Neuron (in vitro differentiated cells): ENCODE data around the gene CEBPB.

Source experiments
- H2AFZ ChIP-seq: one replicate; pipeline ENCODE4 v1.6.1; 2013; ENCODE audit warnings: low read depth, mild to moderate bottlenecking, inconsistent platforms, low read length, moderate library complexity
- H3K27me3 ChIP-seq: one replicate; pipeline ENCODE4 v1.6.1; 2013; ENCODE audit warnings: low read length; ENCODE audit not compliant: insufficient read depth
- H3K36me3 ChIP-seq: one replicate; pipeline ENCODE4 v1.6.1; 2013; ENCODE audit warnings: low read length; ENCODE audit not compliant: insufficient read depth
- H3K4me1 ChIP-seq: one replicate; pipeline ENCODE4 v1.6.1; 2013; ENCODE audit warnings: low read length; ENCODE audit not compliant: insufficient read depth
- H3K4me3 ChIP-seq: 2 replicates; pipeline ENCODE4 v1.5.1; 2013; ENCODE audit warnings: mild to moderate bottlenecking, low read length, moderate library complexity
- H3K9me3 ChIP-seq: one replicate; pipeline ENCODE4 v1.6.1; 2013; ENCODE audit warnings: low read length

Gene CEBPB

DNA sequence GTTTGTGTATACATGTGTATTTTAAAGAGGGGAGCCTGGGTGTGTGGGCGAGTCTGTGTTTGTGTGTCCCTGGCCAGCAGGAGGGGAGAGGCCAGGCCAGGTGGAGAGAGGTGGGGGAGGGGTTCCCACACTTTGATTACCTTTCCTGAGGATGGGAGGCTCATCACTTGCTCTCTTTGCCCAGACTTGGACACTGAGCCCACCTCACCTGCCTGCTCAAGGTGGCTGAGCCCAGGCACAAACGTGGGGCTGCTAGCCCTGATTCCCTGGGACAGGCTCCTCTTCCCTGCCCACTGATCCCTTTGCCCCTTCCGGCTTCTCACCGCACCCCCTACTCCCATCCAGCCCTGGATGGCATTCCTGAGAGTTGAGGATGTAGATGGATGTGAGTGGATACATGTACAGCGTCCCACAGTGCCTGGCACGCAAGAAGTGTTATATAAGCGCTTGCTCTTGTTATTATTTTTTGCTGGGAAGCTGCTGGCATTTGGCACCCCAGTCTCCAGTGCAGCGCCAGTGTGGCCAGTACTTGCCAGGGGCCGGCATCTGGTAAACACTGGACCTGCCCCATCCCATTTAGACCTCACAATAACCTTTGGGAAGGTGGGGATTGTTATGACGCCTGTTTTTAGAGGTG lies 2.7 kb downstream of the CEBPB start:
- Histone ChIP-seq H3K36me3 (no peaks in the 10 kb centered on the region), H3K9me3 (no peaks in the 10 kb centered on the region)

DNA sequence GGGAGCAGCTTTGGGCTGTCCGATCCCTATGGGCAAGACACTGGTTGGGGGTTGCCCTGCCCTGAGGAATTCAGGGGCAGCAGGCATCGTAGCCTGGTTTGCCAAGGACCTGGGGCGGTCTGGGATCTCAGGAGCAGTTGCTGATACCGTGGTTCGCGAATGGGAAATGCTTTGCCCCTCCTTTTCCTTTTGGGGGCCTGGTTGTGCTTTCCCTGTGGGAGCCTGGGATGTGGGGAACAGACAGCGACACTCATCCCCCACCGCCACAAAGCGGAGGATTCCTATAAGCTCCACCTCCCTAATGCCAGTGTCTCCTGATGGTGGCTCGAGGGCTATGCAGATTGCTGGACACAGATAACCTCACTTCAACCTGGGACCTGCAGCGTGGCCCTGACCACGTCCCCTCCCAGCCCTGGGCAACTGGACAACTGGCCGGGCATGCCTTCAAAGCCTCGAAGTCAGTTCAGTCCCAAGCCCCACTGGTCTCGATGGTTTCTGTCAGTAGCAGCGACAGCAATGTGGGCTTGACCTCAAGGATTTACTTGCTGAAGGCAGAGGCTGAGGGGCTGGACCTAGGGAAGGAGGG lies 3.3 kb downstream of the CEBPB start:
- Histone ChIP-seq H3K4me1 (peaks cover 9% of the 10 kb centered on the region), H3K9me3 (no peaks in the 10 kb centered on the region), H2AFZ (no peak overlapping the region), H3K4me3 (no peak overlapping the region), H3K27me3 (no peaks in the 10 kb centered on the region), H3K36me3 (no peaks in the 10 kb centered on the region)

More for the DNA sequence above, 2.7 kb downstream of the CEBPB start:
- H3K4me1 ChIP-seq: peaks cover 9% of the 10 kb centered on the region
- peak overlapping the region; percentile 58 for H3K4me3 ChIP-seq
- H2AFZ ChIP-seq: no peak overlapping the region
- no peaks in the 10 kb centered on the region for H3K27me3 ChIP-seq

GRCh38 chr20:50194422-50194830 lies 3.8 kb downstream of the CEBPB start:
- H3K9me3 ChIP-seq: no peaks in the 10 kb centered on the region
- no peak overlapping the region for H3K4me3 ChIP-seq
- H3K4me1 ChIP-seq: peaks cover 9% of the 10 kb centered on the region
- H3K36me3 ChIP-seq: no peaks in the 10 kb centered on the region
- H2AFZ ChIP-seq: no peak overlapping the region
- H3K27me3 ChIP-seq: no peaks in the 10 kb centered on the region

DNA sequence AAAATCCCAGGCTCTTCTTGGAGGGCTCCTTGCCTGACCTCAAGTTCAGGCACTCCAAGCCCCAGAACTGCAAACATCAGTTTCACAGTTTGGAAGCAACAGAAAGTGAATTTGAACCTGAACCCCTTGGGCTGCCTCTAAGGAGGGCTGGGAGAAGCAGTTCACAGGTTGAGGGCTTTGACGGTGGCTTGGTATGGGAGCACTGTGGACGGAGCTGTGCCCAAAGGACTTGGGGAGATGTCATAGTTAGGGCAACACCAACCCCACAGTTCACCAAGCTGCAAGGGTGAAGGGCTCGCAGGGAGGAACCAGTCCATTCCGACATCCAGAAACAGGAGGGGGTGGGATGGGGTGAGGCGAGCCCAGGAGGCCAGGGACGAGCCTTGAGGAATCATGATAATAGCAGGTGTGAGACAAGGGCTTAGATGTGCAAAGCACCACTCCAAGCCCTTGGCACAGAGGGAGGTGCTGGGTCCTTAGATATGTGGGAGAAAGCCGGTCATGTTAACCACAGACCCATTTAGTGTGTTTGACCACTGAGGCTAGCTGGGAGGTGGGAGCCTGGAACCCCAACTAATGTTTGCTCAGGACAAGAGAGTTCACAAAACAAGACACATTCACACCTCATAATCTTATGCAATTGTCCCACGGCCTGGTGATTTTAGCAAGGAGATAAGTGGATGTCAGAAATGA lies 4.3 kb downstream of the CEBPB start:
- H3K9me3 ChIP-seq: no peaks in the 10 kb centered on the region
- no peak overlapping the region for H2AFZ ChIP-seq
- H3K27me3 ChIP-seq: no peaks in the 10 kb centered on the region
- peaks cover 9% of the 10 kb centered on the region for H3K4me1 ChIP-seq
- H3K4me3 ChIP-seq: no peak overlapping the region
- H3K36me3 ChIP-seq: no peaks in the 10 kb centered on the region

- no peaks in the 10 kb centered on the region for H3K9me3 ChIP-seq
- no peak overlapping the region for H2AFZ ChIP-seq
- H3K27me3 ChIP-seq: no peaks in the 10 kb centered on the region
- H3K4me1 ChIP-seq: peaks cover 9% of the 10 kb centered on the region
- no peak overlapping the region for H3K4me3 ChIP-seq
- no peaks in the 10 kb centered on the region for H3K36me3 ChIP-seq
These were observed 5.0 kb downstream of the CEBPB start for GRCh38 chr20:50195524-50196120.

GRCh38 chr20:50196248-50196647 lies 5.6 kb downstream of the CEBPB start:
- no peak overlapping the region for H2AFZ ChIP-seq
- H3K4me1 ChIP-seq: peaks cover 11% of the 10 kb centered on the region
- H3K36me3 ChIP-seq: no peaks in the 10 kb centered on the region
- H3K4me3 ChIP-seq: no peak overlapping the region
- no peaks in the 10 kb centered on the region for H3K27me3 ChIP-seq
- no peaks in the 10 kb centered on the region for H3K9me3 ChIP-seq

GRCh38 chr20:50196896-50197295 lies 6.3 kb downstream of the CEBPB start:
- Histone ChIP-seq H3K4me3 (no peak overlapping the region), H3K4me1 (peaks cover 11% of the 10 kb centered on the region), H2AFZ (no peak overlapping the region), H3K9me3 (no peaks in the 10 kb centered on the region), H3K27me3 (no peaks in the 10 kb centered on the region), H3K36me3 (no peaks in the 10 kb centered on the region)

- H2AFZ ChIP-seq: no peak overlapping the region
- no peaks in the 10 kb centered on the region for H3K36me3 ChIP-seq
- H3K4me1 ChIP-seq: peaks cover 9% of the 10 kb centered on the region
- no peaks in the 10 kb centered on the region for H3K9me3 ChIP-seq
- no peaks in the 10 kb centered on the region for H3K27me3 ChIP-seq
- H3K4me3 ChIP-seq: no peak overlapping the region
These were observed 7.0 kb downstream of the CEBPB start for GRCh38 chr20:50197463-50198179.

GRCh38 chr20:50198180-50198666 lies 7.6 kb downstream of the CEBPB start:
- peaks cover 4% of the 10 kb centered on the region for H3K4me1 ChIP-seq
- no peak overlapping the region for H3K4me3 ChIP-seq
- no peaks in the 10 kb centered on the region for H3K36me3 ChIP-seq
- no peaks in the 10 kb centered on the region for H3K9me3 ChIP-seq
- no peak overlapping the region for H2AFZ ChIP-seq
- no peaks in the 10 kb centered on the region for H3K27me3 ChIP-seq

GRCh38 chr20:50198716-50199115 lies 8.1 kb downstream of the CEBPB start:
- H3K4me1 ChIP-seq: peaks cover 2% of the 10 kb centered on the region
- H3K27me3 ChIP-seq: no peaks in the 10 kb centered on the region
- H3K4me3 ChIP-seq: no peak overlapping the region
- H3K36me3 ChIP-seq: no peaks in the 10 kb centered on the region
- H2AFZ ChIP-seq: no peak overlapping the region
- H3K9me3 ChIP-seq: no peaks in the 10 kb centered on the region

DNA sequence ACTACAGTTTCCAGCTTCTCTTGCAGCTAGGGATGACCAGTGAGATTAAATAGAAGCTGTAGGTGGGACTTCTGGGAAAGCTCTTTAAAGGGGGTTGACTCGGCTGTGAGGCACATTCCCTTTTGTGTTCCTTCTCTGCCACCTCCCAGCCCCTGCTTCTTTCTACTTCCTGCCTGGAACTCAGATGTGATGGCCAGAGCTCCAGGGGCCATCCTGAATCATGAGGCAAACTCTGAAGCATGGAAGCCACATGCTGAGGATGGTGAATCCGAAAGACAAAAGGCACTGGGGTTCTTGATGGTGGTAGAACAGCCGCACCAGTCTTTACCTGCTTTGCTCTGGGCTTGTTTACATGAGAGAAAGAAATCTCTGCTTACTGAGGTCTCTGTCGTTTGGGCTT lies 9.1 kb downstream of the CEBPB start:
- Histone ChIP-seq H3K4me3 (no peak overlapping the region), H3K36me3 (no peaks in the 10 kb centered on the region), H3K27me3 (no peaks in the 10 kb centered on the region), H2AFZ (no peak overlapping the region), H3K4me1 (peaks cover 2% of the 10 kb centered on the region), H3K9me3 (peaks cover 4% of the 10 kb centered on the region)

DNA sequence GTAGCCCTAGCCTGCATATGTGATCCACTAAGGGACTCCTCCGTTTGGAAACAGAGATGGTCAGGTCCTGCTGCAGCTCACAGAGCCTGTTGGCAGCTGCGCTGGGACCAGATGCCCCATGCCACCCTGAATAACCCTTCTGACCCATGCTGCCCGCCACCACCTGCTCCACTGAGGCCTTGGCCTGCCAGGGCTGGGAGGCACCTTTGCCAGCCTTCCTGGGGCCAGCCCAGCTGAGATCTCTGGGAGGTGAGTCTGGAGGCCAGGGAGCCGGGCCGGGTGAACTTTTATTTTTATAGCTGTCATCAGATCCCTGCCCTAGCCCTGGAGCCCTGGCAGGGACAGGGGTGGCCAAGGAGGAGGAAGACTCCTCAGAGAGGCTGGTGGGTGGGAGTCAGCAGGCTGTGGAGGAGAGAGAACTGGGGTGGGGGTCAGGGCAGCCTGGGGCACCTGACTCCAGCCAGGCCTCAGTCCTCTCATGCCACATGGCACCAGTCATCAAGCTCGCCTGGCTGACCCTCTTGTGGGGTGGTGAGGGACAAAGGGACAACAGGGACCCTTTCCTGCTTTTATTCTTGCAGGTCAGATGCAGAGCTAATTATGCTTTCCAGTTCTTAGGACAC lies 10.0 kb downstream of the CEBPB start:
- H3K27me3 ChIP-seq: no peaks in the 10 kb centered on the region
- peaks cover 2% of the 10 kb centered on the region for H3K4me1 ChIP-seq
- H3K36me3 ChIP-seq: no peaks in the 10 kb centered on the region
- no peak overlapping the region for H3K4me3 ChIP-seq
- H2AFZ ChIP-seq: no peak overlapping the region
- peaks cover 4% of the 10 kb centered on the region for H3K9me3 ChIP-seq
